GM12878 (cell line): Measurements from ENCODE around the gene U2AF2. TPM values are rescaled to one million over a fixed set of nuclear protein-coding genes. Genes with fewer than 3 reads are reported as not detected.
A peak's percentile ranks its signal among the peaks of the same experiment; 100 is the strongest.

Experiments
- ATAC-seq: fragments of 200-7000 bp; cut with Tn5 transposase; 3 replicates; pipeline ENCODE4 v1.9.1; 2020; ENCODE audit warnings: mild to moderate bottlenecking, moderate library complexity
- BruUV-seq: library from RNA; stranded (reverse); fragments of 400-500 nt; replicated peaks from 2 replicates; lab custom pipeline; 2021; lab: Mats Ljungman, UMichigan
- CTCF ChIA-PET: fragments of 300-600 bp; sonication (Branson Sonifier 250); formaldehyde crosslinking; extraction: SDS; loops from one replicate; lab custom pipeline; 2021; ENCODE audit warnings: inconsistent platforms; lab: Yijun Ruan, JAX
- POLR2A ChIA-PET: fragments of 350-600 bp; formaldehyde crosslinking; extraction: SDS; loops from one replicate; lab custom pipeline; 2021; ENCODE audit warnings: inconsistent platforms; lab: Charles Lee
- RAD21 ChIA-PET: fragments of 300-600 bp; sonication (Branson Sonifier 250); formaldehyde crosslinking; loops from one replicate; lab custom pipeline; 2023; ENCODE audit warnings: antibody characterized with exemption; ENCODE audit not compliant: unreplicated experiment; lab: Charles Lee
- SMC1A ChIA-PET: fragments of 300-600 bp; sonication (Branson Sonifier 250); formaldehyde crosslinking; loops from one replicate; lab custom pipeline; 2023; ENCODE audit not compliant: unreplicated experiment, uncharacterized antibody; lab: Charles Lee
- DNase-seq: peaks from one replicate; pipeline ENCODE4 v3.0.0-alpha.2; 2011; ENCODE audit warnings: low read depth, low spot score
- FAIRE-seq: peaks from 3 replicates; lab custom pipeline; 2011; peaks lifted over from hg19 to GRCh38; lab: Jason Lieb, UNC
- H2AFZ ChIP-seq: 2 replicates; pipeline ENCODE4 v1.6.0; 2011; ENCODE audit warnings: low read depth, low read length, control low read depth; ENCODE audit not compliant: control insufficient read depth
- H3K27ac ChIP-seq: 2 replicates; pipeline ENCODE4 v1.5.1; 2011; ENCODE audit warnings: control low read depth; ENCODE audit not compliant: control insufficient read depth, insufficient read depth
- H3K27me3 ChIP-seq, 2 experiments: replicated peaks in 1 of 2; 2 replicates each; pipeline versions ENCODE4 v1.6.0 to v1.6.1; 2011; ENCODE audit warnings: low read length in 1 of 2; ENCODE audit not compliant: control insufficient read depth in 2 of 2, insufficient read depth in 2 of 2
- H3K36me3 ChIP-seq, 2 experiments: 2 replicates each; pipeline ENCODE4 v1.5.1; 2011; ENCODE audit warnings: low read length in 1 of 2; ENCODE audit not compliant: control insufficient read depth in 2 of 2, insufficient read depth in 2 of 2
- H3K4me1 ChIP-seq: 2 replicates; pipeline ENCODE4 v1.6.1; 2011; ENCODE audit warnings: mild to moderate bottlenecking, low read length, moderate library complexity, mixed read lengths; ENCODE audit not compliant: control insufficient read depth, insufficient read depth
- H3K4me2 ChIP-seq: 2 replicates; pipeline ENCODE4 v1.6.0; 2011; ENCODE audit warnings: control low read depth; ENCODE audit not compliant: control insufficient read depth, insufficient read depth
- H3K4me3 ChIP-seq: fragments of 200-600 bp; sonication (generic); 2 replicates; pipeline ENCODE4 v1.5.1; 2016
- H3K79me2 ChIP-seq: 2 replicates; pipeline ENCODE4 v1.6.0; 2011; ENCODE audit warnings: low read length; ENCODE audit not compliant: control insufficient read depth, insufficient read depth
- H3K9ac ChIP-seq: 2 replicates; pipeline ENCODE4 v1.8.0; 2011; ENCODE audit warnings: low read length, control low read depth, mixed read lengths; ENCODE audit not compliant: control insufficient read depth, insufficient read depth
- H3K9me3 ChIP-seq: replicated peaks from 3 replicates; pipeline ENCODE4 v1.5.1; 2011; ENCODE audit warnings: mild to moderate bottlenecking, low read length; ENCODE audit not compliant: control insufficient read depth, insufficient read depth
- H4K20me1 ChIP-seq: 2 replicates; pipeline ENCODE4 v1.6.0; 2011; ENCODE audit not compliant: control insufficient read depth, insufficient read depth
- HSF1 ChIP-seq: fragments of 150-350 bp; IDR thresholded peaks from 2 replicates; pipeline ENCODE4 v1.6.1; 2014; ENCODE audit warnings: mild to moderate bottlenecking, low read depth, low read length
- ZBTB40 ChIP-seq: fragments of 450-650 bp; IDR thresholded peaks from 2 replicates; pipeline ENCODE4 v1.6.1; 2016; ENCODE audit warnings: mild to moderate bottlenecking, moderate library complexity, borderline replicate concordance
- WGBS: methylation state at CpG from one replicate; pipeline ENCODE4 v1.1.6; 2016; ENCODE audit warnings: low lambda C conversion rate; ENCODE audit not compliant: insufficient replicate concordance, insufficient coverage; ENCODE audit errors: missing lambda C conversion rate; 5-methylcytosine and 5-hydroxymethylcytosine counted together
- in situ Hi-C: fragments of 300-500 bp; cut with MboI; formaldehyde crosslinking; loops from 9 replicates; pipeline ENCODE4 v1.14.3; 2018; ENCODE audit warnings: mixed read lengths
- intact Hi-C: fragments of 100-400 bp; cut with micrococcal nuclease; formaldehyde crosslinking; loops from one replicate; pipeline ENCODE4 v1.14.2; 2022; ENCODE audit not compliant: unreplicated experiment
- polyA plus RNA-seq, 11 experiments: library from polyadenylated mRNA; depleted of rRNA in 4 of 11; unstranded in 6 of 11; stranded (reverse) in 5 of 11; fragments of >200 nt; fragmentation: Nextera tagmentation in 4 of 11; fragmentation: Illumina TruSeq in 1 of 11; extraction: Ambion mirVana in 4 of 11; extraction: Trizol in 1 of 11; gene quantifications; 1 replicate in 1 of 11; 2 replicates in 10 of 11; pipeline versions ENCODE4 v1.2.1 to v1.2.3, GENCODE V29; 2011 to 2016; ENCODE audit warnings: inconsistent platforms in 2 of 11, missing spikeins in 2 of 11, low read depth in 1 of 11
- total RNA-seq, 4 experiments: library from RNA; depleted of rRNA in 3 of 4; stranded (reverse); fragments of >200 nt in 3 of 4; fragmentation: Illumina TruSeq in 1 of 4; extraction: Trizol in 1 of 4; gene quantifications; 2 replicates each; pipeline versions ENCODE4 v1.2.1 to v1.2.3, GENCODE V29; 2013 to 2021

Gene U2AF2
- total and polyA plus RNA-seq, 10 of the 15 experiments (the other 5 are each of a cell fraction or from before 2014, with no cell fraction given): 3.0 to 338 (median 130) TPM

- no peak for ATAC-seq
- WGBS: 91% methylated on average over 9 of the region's 9 CpGs
- intact Hi-C loops: no loop called here
- H3K4me3 ChIP-seq: no peak overlapping the region
- ChIA-PET CTCF (interaction anchor here (0.5 to 1.2 kb wide), 4 partner anchors 24 to 319 kb away, joined by 3 to 4 read pairs (median 3); no protein-coding TSS in a partner anchor), RAD21 (interaction anchor here (0.5 to 1.2 kb wide), 2 partner anchors 27 to 49 kb away, joined by 3 to 5 read pairs; partner anchors contain the start of gene U2AF2)
- TF ChIP-seq HSF1: no peak
- peak; percentile 86 for TF ChIP-seq ZBTB40
- TF ChIP-seq, all 136 proteins: peak for 1
- in situ Hi-C loops: no loop called here
- no peak overlapping the region for H3K27ac ChIP-seq
- H3K36me3 ChIP-seq: peaks cover 26% of the 10 kb centered on the region in 2 experiments
- DNase-seq (no peak), FAIRE-seq (no peak)
- SMC1A ChIA-PET: no interaction called here
- POLR2A ChIA-PET: no interaction called here
- H3K4me1 ChIP-seq: peaks cover 29% of the 10 kb centered on the region
- no peaks in the 10 kb centered on the region for H3K27me3 ChIP-seq
- no peak overlapping the region for H2AFZ ChIP-seq
- H3K9ac ChIP-seq: no peak overlapping the region
- no peak overlapping the region for H3K4me2 ChIP-seq
- peaks cover 55% of the 10 kb centered on the region for H3K79me2 ChIP-seq
- peaks cover 9% of the 10 kb centered on the region for H4K20me1 ChIP-seq
- H3K9me3 ChIP-seq: no peaks in the 10 kb centered on the region
- no TSS peak for BruUV-seq
Observed at GRCh38 chr19:55681131-55682092, 26.6 kb downstream of the U2AF2 start.
